KOPT-K1 (cell line): Measurements from ENCODE around the gene MRPS35.

ENCODE experiments used
- H3K27ac ChIP-seq: fragments of 200-600 bp; sonication (generic); 2 replicates; pipeline ENCODE4 v1.5.1; 2016; ENCODE audit warnings: antibody characterized with exemption, mild to moderate bottlenecking, low read depth, low read length; ENCODE audit not compliant: poor library complexity, severe bottlenecking
- H3K36me3 ChIP-seq: fragments of 200-600 bp; sonication (generic); 2 replicates; pipeline ENCODE4 v1.5.1; 2017; ENCODE audit warnings: antibody characterized with exemption, mild to moderate bottlenecking, low read length, moderate library complexity; ENCODE audit not compliant: insufficient read depth
- H3K9me3 ChIP-seq: fragments of 200-600 bp; sonication (generic); 2 replicates; pipeline ENCODE4 v1.5.1; 2017; ENCODE audit warnings: antibody characterized with exemption, low read length, mild to moderate bottlenecking; ENCODE audit not compliant: insufficient read depth, poor library complexity, severe bottlenecking

The MRPS35 gene

DNA sequence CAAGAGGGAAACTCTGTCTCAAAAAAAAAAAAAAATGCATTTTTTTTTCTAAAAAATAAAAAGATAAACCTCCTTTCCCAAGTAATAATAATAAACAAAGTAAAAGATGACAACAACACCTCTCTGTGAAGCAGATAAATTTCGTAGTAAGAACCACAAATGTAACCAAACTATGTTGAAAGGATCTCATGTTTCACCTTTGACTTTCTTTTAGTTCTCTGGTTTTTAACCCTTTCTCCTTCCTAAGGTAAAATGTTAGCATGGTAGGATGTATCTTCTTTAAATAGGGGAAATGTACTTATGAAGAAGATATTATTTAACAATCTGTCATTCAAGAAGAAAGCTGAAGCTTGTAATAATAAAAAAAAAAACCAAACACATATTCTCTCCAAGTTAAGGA is 67.6 kb downstream of the MRPS35 start:
- Histone ChIP-seq H3K27ac (no peak overlapping the region), H3K36me3 (peaks cover 11% of the 10 kb centered on the region), H3K9me3 (no peaks in the 10 kb centered on the region)

DNA sequence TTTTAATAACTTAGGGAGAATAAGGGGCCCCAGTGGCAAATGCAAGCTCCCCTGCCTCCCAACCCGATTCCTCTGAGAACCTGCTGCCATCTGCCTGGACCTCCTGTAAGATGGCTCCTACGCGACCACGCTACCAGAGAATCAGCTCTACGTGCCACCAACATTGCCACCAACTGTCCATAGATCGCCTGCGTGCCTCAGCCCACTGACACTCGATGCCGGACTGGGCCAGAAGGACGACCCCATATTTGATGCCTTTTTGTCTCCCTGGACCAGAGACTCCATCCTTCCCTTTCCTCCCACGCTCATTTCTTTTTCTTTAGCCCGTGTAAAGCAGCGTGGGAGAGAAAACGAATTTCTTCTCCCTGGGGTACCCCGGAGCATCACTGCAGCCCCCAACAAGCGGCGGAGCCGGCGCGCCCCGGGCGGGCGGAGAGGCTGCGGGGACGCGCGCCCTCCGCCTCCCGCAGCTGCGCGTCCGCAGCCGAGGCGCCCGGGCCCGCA is 68.8 kb downstream of the MRPS35 start:
- H3K9me3 ChIP-seq, result no peaks in the 10 kb centered on the region
- peaks cover 11% of the 10 kb centered on the region for H3K36me3 ChIP-seq
- peak overlapping the region; percentile 85 for H3K27ac ChIP-seq

DNA sequence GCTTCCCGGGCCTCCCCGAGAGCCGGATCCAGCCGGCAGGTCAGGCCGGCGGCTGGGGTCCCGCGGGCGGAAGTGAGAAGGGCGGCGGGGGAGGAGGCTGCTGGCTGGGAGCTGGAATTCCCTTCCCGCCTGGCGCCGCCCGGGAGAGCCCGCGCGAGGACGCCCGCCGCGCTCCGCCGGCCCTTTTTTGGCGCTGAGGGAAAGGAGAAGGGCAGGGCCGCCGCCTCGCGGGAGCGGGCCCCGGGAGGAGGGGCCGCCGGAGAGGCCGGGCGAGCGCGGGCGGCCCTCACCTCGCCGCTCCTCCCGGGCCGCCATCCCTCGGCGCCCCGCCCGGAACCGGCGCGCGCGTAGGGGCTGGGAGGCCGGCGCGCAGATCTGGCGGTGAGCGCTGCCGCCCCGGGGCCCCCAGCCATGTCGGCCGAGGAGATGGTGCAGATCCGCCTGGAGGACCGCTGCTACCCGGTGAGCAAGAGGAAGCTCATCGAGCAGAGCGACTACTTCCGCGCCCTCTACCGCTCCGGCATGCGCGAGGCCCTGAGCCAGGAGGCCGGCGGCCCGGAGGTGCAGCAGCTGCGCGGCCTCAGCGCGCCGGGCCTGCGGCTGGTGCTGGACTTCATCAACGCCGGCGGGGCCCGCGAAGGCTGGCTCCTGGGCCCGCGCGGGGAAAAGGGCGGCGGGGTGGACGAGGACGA is 69.4 kb downstream of the MRPS35 start, which contains the start of the genes KLHL42 and MANSC4:
Gene KLHL42, plus strand, starts transcription at position 314 of the 692 bp plus-strand sequence. Its CDS starts 98 bp downstream, at position 412.
Gene MANSC4, minus strand, starts transcription at position 317 of the 692 bp plus-strand sequence. CDS start 8,960 bp downstream, outside the sequence.
- Histone ChIP-seq H3K9me3 (no peaks in the 10 kb centered on the region), H3K27ac (peak within 1 kb of the TSS; percentile 85), H3K36me3 (peaks cover 11% of the 10 kb centered on the region)

DNA sequence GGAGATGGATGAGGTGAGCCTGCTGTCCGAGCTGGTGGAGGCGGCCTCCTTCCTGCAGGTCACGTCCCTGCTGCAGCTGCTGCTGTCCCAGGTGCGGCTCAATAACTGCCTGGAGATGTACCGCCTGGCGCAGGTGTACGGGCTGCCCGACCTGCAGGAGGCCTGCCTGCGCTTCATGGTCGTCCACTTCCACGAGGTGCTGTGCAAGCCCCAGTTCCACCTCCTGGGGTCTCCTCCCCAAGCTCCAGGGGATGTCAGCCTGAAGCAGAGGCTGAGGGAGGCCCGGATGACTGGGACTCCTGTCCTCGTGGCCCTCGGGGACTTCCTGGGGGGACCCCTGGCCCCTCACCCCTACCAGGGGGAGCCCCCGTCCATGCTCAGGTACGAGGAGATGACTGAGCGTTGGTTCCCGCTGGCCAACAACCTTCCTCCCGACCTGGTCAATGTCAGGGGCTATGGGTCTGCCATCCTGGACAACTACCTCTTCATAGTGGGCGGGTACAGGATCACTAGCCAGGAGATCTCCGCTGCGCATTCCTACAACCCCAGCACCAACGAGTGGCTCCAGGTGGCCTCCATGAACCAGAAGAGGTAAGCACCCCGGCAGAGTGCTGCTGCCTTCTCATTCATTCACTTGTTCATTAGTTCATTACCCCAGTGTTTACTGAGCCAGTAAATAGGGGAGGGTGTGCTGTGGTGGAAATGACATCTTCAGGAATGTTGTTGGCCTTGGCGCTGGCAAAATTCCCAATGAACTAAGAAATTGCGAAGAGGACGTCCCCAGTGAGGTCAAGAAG is 70.2 kb downstream of the MRPS35 start:
- peak overlapping the region; percentile 85 for H3K27ac ChIP-seq
- peaks cover 15% of the 10 kb centered on the region for H3K36me3 ChIP-seq
- no peaks in the 10 kb centered on the region for H3K9me3 ChIP-seq

DNA sequence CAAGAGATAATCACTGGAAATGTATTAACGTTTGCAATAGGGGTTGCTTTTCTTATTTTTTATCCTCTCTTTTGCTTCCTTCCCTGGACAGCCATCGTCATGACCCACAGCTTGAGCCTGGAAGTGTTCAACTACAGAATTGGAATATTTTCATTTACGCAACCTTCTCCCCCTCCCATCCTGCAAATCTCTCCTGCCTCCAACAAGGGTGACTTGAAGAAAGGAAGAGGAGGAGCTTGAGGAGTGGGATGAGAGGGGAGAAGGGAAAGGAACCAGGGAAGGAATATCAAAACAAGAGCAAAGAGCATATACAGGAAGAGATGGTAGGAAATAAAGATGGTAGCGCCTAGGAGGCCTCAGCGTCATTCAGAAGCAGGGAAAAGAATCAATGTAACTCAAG is 71.0 kb downstream of the MRPS35 start:
- Histone ChIP-seq H3K9me3 (no peaks in the 10 kb centered on the region), H3K27ac (no peak overlapping the region), H3K36me3 (peaks cover 15% of the 10 kb centered on the region)

DNA sequence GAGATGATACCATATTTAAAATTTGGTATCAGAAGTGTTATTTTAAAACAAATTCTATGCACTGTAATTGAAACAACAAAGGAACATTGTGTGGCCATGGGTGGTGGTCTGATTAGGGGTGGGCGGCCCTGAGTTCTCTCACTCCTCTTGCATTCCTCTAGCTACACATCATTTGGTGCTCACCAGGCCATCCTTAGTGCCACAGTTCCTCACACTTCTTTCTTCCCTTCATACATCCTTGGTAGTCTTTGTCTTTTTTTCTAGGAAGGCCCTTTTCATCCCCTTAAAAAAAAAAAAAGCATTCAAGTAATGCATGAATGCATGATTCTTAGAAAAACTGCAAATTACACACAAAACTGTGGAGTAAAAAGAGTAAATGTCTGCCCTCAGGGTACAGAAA is 71.8 kb downstream of the MRPS35 start:
- Histone ChIP-seq H3K27ac (no peak overlapping the region), H3K9me3 (no peaks in the 10 kb centered on the region), H3K36me3 (peaks cover 16% of the 10 kb centered on the region)

DNA sequence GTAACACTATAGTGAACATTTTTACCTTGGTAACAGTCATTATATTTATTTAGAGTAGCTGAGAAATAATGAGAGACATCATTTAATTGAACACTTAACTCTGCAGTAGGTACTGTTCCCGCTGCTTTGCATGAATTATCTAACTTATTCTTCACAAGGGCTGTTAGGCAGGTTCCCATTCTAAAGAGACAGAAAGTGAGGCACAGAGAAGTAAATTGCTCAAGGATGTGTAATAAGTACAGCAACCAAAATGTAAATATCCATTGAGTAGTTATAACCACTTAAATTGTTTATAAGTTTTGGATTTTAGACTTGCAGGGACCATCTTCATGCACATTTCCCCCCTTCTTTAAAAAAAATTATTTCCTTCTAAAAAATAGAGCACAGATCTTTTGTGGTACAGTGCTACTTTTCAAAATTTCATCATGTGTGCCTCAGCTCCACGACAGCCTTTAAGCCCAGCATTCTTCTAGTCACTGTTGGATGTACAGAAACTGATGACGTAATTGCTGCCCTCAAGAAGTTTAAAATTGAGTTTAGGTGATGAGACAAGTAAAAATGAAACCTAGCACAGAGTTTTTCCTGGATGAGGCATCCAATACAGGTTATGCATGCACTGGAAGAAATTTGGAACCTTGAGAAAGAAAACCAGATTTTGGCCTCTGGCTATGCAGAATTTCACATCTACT is 75.4 kb downstream of the MRPS35 start:
- Histone ChIP-seq H3K36me3 (peaks cover 45% of the 10 kb centered on the region), H3K27ac (no peak overlapping the region)

DNA sequence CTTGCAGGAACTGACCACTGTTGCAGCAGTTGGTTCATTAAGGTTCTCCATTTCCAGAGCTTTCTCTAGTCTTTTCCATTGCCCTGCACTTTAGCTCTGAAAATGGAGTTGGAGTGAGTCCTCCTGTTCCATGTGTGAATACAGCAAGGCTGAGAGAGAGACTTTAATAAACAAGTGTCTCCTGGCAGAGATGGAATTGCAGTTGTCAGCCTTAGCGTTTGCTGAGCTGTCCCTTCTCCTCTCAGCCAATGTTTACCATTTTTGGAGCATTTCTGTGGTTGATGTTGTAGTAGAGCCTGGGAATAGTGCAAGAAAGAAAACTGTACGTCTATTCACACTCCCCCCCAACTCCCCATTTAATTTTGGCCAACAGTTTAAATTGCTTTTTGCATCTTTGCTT is 76.9 kb downstream of the MRPS35 start:
- Histone ChIP-seq H3K36me3 (peaks cover 50% of the 10 kb centered on the region), H3K9me3 (no peaks in the 10 kb centered on the region), H3K27ac (no peak overlapping the region)

More for the DNA sequence above, 75.4 kb downstream of the MRPS35 start:
- H3K9me3 ChIP-seq, result no peaks in the 10 kb centered on the region

DNA sequence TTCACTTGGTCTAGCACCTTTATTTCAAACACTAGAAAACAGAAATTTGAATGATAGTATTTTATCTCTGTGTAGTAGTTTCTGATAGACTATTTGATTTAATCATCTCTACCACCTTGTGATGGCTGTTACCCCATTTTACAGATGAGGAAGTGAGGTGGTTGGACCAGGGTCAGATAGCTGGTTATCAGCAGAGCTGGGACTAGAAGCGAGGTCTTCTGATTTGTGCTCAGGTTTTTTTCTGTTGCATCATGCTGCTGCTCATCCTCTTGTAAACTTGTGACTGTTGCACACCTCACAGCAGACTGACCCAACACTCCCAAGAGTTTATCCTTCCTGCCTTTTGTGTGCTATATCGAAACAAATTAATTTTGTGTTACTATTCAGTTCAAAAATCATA is 79.5 kb downstream of the MRPS35 start:
- H3K9me3 ChIP-seq, result no peaks in the 10 kb centered on the region
- H3K36me3 ChIP-seq, result peaks cover 74% of the 10 kb centered on the region
- H3K27ac ChIP-seq, result no peak overlapping the region

DNA sequence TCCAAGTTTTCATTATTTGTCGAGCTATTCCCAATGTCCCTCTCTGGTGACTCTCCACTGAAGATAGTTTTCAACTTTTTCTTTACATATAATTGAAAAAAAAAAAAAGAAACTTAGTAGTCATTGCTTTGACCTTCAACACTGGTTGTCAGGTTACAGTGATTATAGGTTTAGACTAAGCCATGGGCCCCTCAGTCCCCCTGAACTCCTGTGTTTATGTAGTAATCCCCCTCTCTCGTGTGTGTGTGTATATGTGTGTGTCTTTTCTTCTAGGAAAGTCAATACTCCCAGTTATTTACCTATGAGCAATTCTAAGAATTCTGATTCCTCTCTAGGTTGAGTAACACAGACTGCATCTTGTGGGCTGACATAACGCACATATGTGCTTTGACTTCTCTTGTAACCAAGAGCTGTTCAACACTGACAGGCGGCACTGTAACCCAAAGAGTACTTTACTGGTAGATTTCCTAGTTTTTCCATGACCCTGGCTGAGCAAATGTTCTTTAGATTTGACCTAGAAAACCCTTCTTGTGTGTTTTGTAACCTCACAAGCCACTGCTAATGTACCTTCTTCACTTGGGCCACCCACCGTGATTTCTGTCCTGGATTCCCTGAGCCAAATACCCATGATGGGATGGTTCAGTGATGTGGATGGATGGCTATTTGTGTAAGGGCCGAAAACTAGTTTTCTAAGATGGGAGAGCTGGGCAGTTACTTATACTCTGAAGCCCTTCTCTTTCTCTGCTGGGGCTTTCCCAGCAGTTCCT is 84.4 kb downstream of the MRPS35 start:
- Histone ChIP-seq H3K27ac (no peak overlapping the region), H3K9me3 (no peaks in the 10 kb centered on the region), H3K36me3 (peaks cover 94% of the 10 kb centered on the region)

DNA sequence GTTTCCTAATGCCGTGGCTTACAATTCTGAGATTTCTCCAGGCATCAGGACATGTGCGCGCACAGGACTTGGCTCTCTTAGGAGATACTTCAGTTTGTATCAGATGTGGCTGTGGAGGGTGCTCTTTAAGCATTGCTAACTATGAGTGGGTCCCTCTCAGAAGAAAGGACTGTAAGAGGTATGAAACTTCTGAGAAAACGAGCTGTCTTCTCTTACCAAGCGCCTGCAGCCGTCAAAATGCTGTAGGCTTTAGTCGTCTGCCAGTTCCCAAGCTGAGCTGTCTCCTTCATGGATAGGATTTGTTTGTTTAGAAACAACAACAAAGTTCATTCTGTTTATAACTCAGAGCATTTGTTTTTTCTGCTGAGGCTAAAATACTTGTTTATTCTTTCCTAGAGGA is 85.5 kb downstream of the MRPS35 start:
- H3K27ac ChIP-seq, result no peak overlapping the region
- no peaks in the 10 kb centered on the region for H3K9me3 ChIP-seq
- H3K36me3 ChIP-seq, result peaks cover 98% of the 10 kb centered on the region

DNA sequence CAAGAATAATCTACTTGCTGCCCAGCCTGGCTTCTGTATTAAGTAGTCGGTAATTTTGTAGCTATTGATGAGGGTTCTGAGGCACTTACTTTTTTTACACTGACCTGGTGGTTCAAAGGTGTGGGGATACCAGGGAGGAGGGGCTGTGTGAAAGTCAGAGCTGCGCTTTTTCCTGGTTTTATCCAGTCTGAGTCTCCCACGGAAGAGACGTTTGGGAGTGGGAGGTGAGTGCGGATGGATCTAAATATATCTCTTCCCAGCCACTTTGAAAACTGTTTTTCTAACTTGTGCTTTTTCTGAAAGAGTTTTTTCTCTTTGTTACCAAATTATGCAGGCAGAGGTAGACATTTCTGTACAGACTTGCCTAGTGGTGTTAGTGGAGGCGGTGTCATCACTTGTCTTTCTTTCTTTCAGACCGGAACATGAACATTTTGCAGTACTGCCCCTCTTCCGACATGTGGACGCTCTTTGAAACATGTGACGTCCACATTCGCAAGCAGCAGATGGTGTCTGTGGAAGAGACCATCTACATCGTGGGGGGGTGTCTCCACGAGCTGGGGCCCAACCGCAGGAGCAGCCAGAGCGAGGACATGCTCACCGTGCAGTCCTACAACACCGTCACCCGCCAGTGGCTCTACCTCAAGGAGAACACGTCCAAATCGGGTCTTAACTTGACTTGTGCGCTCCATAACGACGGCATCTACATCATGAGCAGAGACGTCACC is 86.8 kb downstream of the MRPS35 start:
- no peak overlapping the region for H3K27ac ChIP-seq
- no peaks in the 10 kb centered on the region for H3K9me3 ChIP-seq
- peaks cover 92% of the 10 kb centered on the region for H3K36me3 ChIP-seq

DNA sequence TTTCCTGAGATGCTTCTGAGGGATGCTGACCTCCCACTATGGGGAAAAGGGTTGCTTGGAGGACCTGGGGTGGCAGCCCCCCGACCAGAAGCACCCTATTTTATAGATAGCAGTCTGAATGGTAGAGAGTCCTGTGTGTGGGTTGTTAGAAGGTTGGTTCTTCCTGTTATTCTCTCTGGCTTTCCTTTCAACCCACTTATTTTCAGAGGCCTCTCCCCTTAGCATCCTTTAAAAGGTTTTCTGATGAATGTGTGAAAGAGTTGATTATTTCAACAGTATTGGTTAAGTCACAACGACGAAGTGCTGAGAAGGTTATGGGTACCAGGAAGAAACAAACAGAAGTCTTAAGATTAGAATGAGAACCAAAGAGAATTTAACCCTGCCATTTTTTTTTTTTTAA is 90.2 kb downstream of the MRPS35 start:
- H3K36me3 ChIP-seq, result peaks cover 58% of the 10 kb centered on the region
- no peak overlapping the region for H3K27ac ChIP-seq
- no peaks in the 10 kb centered on the region for H3K9me3 ChIP-seq

DNA sequence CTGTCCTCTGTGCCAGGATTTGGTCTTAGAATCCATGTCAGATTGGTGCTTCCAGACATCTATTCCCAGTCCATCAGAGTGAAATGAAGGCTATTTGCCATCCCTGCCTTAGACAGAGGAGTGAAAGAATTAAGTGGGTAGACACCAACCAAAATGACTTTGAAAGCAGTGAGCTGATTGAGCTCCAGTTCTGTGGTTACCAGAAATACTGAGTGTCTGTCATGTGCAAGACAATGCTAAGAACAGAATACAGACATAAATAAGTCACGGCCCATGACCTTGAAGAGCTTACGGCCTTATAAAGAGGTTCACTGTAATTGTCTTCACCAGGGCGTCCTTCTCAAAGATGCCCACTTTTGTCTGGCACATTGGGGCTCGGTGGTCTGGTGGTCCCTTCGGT is 91.0 kb downstream of the MRPS35 start:
- no peak overlapping the region for H3K27ac ChIP-seq
- H3K9me3 ChIP-seq, result no peaks in the 10 kb centered on the region
- H3K36me3 ChIP-seq, result peaks cover 51% of the 10 kb centered on the region
